Keratinocyte (primary cell): ENCODE results near the gene SLC6A7.

Experiments
- EZH2 ChIP-seq: IDR thresholded peaks from one replicate; pipeline ENCODE4 v1.6.1; 2012; ENCODE audit warnings: inconsistent platforms, mild to moderate bottlenecking, low read length, moderate library complexity
- TF ChIP-seq, protein P1 (sequence below), 3 experiments: IDR thresholded peaks in 1 of 3; conservative IDR thresholded peaks in 1 of 3; optimal IDR thresholded peaks in 1 of 3; 2 replicates in 2 of 3; 3 replicates in 1 of 3; pipeline versions ENCODE3 to v1.5.1; 2011; ENCODE audit warnings: low read length in 3 of 3, mild to moderate bottlenecking in 3 of 3, moderate library complexity in 2 of 3, control low read depth in 1 of 3, inconsistent platforms in 1 of 3; ENCODE audit not compliant: insufficient read depth in 2 of 3; ENCODE audit errors: extremely low read depth in 1 of 3

- TF ChIP-seq, protein P1, sequence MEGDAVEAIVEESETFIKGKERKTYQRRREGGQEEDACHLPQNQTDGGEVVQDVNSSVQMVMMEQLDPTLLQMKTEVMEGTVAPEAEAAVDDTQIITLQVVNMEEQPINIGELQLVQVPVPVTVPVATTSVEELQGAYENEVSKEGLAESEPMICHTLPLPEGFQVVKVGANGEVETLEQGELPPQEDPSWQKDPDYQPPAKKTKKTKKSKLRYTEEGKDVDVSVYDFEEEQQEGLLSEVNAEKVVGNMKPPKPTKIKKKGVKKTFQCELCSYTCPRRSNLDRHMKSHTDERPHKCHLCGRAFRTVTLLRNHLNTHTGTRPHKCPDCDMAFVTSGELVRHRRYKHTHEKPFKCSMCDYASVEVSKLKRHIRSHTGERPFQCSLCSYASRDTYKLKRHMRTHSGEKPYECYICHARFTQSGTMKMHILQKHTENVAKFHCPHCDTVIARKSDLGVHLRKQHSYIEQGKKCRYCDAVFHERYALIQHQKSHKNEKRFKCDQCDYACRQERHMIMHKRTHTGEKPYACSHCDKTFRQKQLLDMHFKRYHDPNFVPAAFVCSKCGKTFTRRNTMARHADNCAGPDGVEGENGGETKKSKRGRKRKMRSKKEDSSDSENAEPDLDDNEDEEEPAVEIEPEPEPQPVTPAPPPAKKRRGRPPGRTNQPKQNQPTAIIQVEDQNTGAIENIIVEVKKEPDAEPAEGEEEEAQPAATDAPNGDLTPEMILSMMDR (optimal IDR thresholded peaks at IDR 0.05 in 1 of 3, IDR thresholded peaks at IDR 0.05 in 1 of 3, conservative IDR thresholded peaks at IDR 0.05 in 1 of 3; ENCODE audit: extremely low read depth in 1 of 3, insufficient read depth in 2 of 3, low read length in 3 of 3): no peak
- no peak for TF ChIP-seq EZH2
Measured at GRCh38 chr5:150149618-150150017, 40.2 kb upstream of the SLC6A7 start.
